AML-193 (cell line): ENCODE data around the gene CTTNBP2.

Experiments used
- DNase-seq, 2 experiments: peaks; one replicate each; lab custom pipeline; 2025; lab: John Stamatoyannopoulos, UW

Gene CTTNBP2

GRCh38 chr7:117685795-117686194, 187.4 kb downstream of the CTTNBP2 start:
- no peak for DNase-seq

DNA sequence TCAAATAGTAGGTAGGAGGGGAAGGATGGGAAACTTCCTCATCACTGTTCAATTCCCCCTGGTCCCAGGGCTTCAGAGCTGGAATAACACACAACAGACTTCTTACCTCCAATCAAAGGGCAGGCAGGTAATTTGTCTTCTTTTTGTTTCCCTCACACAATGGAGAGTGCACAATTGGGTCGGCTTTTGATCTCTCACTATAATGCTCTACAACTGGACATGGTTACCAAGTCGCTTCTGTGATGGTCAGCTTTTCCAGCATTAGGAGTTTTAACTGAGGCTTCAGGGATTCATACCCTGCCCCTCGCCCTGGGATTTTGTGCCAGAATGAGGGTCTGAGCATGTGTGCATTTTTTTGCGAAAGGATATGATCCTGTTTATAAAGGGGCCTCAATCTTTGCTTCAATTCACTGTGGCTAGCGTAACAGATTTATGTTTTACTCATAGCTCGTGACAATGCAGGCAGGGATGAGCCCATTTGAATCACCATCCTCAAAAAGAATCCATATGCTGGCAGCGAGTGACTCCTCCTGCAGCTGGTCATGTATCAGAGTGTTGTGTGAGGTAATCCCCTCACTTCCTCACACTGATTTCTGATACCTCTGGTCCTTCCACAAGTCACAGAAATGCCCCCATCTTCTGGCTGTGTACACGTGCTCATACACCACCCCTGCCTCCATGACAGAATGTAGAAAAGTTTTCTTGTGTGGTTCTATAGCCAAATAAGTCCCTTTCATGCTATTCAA, 189.6 kb downstream of the CTTNBP2 start:
- DNase-seq = no peak

DNA sequence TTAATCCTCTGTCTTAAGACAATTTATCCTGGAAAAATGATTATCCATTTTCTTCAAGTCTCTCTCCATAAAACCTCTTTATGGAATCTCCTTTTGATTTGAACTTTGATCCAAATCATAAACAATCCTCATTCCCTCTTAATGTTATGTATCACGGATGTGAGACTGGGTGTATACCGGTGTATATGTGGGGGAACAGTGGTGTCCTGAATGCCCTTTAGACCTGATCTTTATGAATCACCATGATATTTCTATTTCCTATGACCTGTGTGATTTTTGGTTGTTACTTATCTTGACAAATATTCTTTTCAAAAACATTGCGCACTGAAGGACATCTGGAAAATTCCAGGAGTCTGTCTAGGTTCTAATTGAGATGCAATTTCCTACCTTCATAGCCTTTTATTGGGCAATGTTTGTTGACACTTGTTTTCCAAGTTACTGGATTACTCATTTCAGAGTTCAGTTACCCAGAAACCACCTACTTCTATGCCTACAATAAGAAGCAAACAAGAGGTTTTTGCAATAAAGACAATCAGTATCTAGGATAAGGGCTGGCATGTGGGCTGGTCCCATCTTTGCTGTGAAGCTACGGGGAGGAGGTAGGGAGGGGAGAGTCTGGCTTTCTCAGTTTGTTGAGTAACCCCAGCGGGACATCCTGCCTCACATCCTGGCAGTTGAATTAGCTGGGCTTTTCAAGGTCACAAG, 190.4 kb downstream of the CTTNBP2 start:
- DNase-seq = no peak

GRCh38 chr7:117679120-117679519, 194.1 kb downstream of the CTTNBP2 start:
- DNase-seq = no peak

DNA sequence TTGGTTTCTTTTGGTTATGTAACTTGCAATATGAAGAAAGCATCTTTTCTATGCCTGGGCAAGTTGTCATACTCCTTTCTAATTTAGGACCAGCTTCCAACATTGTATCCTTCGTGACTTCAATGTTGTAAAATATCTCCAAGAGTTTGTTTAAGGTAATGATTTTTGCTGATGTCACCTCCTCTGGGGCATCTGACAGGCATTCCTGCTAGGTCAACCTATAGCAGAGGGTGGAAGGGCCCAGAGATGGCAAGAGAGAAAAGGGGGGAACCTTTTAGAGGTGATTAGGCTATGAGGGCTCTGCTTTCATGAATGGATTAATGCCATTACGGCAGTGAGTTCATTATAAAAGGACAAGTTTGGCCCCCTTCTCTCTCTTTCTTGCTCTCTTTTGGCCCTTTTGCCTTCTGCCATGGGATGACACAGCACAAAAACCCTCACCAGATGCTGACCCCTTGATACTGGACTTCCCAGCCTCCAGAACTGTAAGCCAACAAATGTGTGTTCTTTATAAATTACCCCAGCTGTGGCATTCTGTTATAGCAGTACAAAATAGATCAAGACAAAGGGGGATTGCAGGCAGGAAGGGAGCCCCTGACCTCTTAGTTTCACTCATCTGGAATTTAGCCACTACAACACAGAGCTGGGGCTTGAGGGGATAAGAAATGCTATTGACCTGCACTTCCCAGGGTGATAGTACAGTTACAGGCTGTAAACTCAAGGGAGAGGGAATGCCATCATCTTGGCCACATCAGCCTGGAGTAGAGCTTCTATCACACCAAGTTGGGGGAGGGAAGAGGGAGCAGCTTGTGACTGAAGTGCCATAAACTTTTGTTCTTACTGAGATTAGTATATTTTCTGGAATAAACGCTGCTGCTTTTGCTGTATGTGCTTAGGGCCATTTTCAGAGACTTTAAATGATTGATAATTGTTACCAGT, 197.5 kb downstream of the CTTNBP2 start:
- no peak for DNase-seq

DNA sequence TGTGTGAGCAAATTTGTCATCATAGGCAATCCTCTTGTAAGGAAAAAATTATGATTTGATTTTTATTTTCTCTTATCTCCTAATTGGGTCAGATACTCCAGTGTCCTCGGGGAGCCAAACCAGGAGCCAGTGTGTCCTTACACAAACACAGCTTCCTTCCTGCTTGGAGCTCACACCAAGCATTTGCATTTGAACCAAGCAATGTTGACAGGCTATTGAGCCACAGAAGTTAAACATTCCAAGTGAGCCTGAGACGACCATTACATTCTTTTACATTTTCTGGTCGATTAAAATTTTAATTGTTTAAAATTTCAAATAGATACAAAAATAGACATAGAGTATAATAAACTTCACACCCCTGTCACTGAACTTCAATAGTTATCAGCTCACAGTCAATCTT, 198.6 kb downstream of the CTTNBP2 start:
- no peak for DNase-seq

GRCh38 chr7:117673839-117674238, 199.4 kb downstream of the CTTNBP2 start:
- DNase-seq = no peak

DNA sequence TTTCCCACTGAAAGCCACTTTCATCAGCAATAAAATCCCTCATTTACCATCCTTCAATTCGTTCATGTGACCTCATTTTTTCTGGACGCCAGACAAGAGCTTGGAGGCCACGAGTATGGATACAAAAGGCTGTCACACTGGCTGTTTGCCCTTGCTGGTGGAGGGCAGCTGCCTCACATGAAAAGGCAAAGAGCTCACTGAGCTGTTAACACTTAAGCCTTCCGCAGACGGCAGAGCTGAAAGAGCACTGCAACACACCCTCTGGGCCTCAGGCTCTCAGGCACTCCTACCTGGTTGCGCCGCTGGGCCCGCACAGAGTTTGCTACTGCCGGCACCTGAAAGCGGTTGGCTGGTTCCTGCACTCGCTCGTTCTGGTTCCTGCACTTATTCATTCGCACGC, 199.9 kb downstream of the CTTNBP2 start:
- DNase-seq = no peak

GRCh38 chr7:117672453-117672852, 200.8 kb downstream of the CTTNBP2 start:
- no peak for DNase-seq

DNA sequence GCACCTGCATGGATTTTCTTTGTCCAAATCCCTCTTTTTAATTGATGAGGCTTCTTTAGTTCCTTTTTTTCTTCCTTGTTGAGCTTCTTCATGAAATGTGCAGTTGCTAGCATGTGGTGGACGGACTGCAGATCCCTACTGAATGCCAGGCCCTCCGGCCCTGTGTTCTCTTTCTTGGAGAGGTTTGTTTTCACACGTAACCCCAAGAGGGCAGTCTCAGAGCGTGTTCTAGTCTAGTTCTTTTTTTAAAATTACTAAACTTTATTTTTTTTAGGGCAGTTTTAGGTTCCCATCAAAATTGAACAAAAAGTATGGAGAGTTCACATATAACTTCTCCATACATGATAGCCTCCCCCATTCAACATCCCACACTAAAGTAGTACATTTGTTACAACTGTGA, 203.4 kb downstream of the CTTNBP2 start:
- DNase-seq = no peak

DNA sequence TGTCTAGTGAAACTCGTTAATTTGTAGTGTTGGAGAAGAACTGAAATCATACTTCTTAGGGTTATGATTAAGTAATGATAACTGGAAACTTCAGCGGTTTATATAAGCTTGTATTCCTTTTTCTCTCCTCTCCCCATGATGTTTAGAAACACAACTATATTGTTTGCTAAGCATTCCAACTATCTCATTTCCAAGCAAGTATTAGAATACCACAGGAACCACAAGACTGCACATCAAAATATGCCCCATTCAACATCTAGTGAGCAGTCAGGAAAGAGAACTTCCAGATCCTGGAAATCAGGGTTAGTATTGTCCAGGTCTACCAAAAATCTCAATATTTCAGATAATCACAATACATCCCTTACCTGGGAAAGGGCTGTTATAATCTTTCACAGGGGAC, 205.8 kb downstream of the CTTNBP2 start:
- no peak for DNase-seq

GRCh38 chr7:117666689-117667088, 206.6 kb downstream of the CTTNBP2 start:
- DNase-seq = no peak

GRCh38 chr7:117666031-117666430, 207.2 kb downstream of the CTTNBP2 start:
- DNase-seq = no peak

- DNase-seq = no peak
Observed at GRCh38 chr7:117665368-117665767, 207.9 kb downstream of the CTTNBP2 start.

DNA sequence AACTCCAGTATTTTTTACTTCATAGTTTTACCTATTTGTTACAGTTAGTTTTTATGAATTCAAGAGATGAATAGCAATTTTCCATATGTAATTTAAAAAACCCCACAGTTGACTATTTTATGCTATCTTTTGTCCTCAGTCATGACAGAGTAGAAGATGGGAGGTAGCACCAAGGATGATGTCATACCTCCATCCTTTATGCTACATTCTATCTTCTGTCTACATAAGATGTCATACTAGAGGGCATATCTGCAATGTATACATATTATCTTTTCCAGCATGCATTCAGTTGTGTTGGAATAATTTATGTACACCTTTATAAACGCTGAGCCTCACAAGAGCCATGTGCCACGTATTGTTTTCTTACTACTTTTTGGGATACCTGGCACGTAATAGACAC, 209.2 kb downstream of the CTTNBP2 start:
- DNase-seq = no peak

DNA sequence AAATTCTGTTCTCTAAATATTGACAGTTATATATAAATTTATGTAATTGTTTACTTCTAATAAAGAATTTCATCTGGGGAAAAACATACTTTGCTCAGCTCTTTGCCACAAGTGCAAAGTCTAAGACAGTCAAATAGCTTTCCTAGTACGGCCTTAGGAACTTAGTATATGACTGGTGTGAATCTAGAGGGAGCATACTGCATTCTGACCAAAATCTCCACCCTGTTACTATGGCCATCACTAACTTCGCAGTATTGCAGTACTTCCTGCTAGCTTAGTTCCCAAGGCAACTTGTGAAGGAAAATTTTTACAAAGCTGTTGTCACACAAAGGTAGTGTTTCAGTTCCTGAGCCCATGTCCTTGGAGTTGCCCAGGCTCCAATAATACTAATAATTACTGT, 211.9 kb downstream of the CTTNBP2 start:
- DNase-seq = no peak
